22Rv1 (cell line): ENCODE results near the gene PGLYRP2.

Source experiments
- CTCF ChIP-seq: fragments of 450-650 bp; IDR thresholded peaks from 2 replicates; pipeline ENCODE4 v1.5.1; 2017; ENCODE audit warnings: mild to moderate bottlenecking
- ZFX ChIP-seq: fragments of 450-650 bp; IDR thresholded peaks from 2 replicates; pipeline ENCODE4 v1.6.1; 2017; ENCODE audit warnings: antibody characterized with exemption, borderline replicate concordance

GRCh38 chr19:15456871-15457700, 22.2 kb downstream of the PGLYRP2 start:
- TF ChIP-seq CTCF, result no peak
- no peak for TF ChIP-seq ZFX
